Hypothalamus (tissue), 51 donors: ENCODE measurements around the gene SORT1.
"Not testable (repeated sequence)": the region's sequence is repeated elsewhere in the genome, so short reads cannot be mapped to it uniquely, and the experiment has no call there.

Experiments used
- DNase-seq, 51 donors: peaks; one replicate each; lab custom pipeline; 2025; lab: John Stamatoyannopoulos, UW

SORT1 gene

GRCh38 chr1:109398343-109399225 is 866 bp upstream of the SORT1 start:
- DNase-seq, result peak in 1 of 51 donors; percentile 62

- peak in 4 of 51 donors; percentile 13 to 60 (median 33) for DNase-seq
These were observed 692 bp downstream of the SORT1 start for GRCh38 chr1:109396871-109397580.

- DNase-seq, result peak in 11 of 51 donors; percentile 13 to 61 (median 27)
These were observed 1.2 kb downstream of the SORT1 start for GRCh38 chr1:109396513-109396839.

- peak in 2 of 51 donors; percentile 54 to 61 for DNase-seq
These were observed 1.9 kb downstream of the SORT1 start for GRCh38 chr1:109395602-109396512.

- not testable (repeated sequence) for DNase-seq
These were observed 2.5 kb downstream of the SORT1 start for GRCh38 chr1:109395282-109395599.

GRCh38 chr1:109394591-109395281 is 3.0 kb downstream of the SORT1 start:
- DNase-seq, result peak in 2 of 51 donors; percentile 12 to 27

- DNase-seq, result no peak
These were observed 4.0 kb downstream of the SORT1 start for GRCh38 chr1:109393617-109394233.

GRCh38 chr1:109392788-109393616 is 4.7 kb downstream of the SORT1 start:
- peak in 39 of 51 donors; percentile 14 to 86 (median 62) for DNase-seq

- DNase-seq, result peak in 25 of 51 donors; percentile 18 to 77 (median 41)
These were observed 5.5 kb downstream of the SORT1 start for GRCh38 chr1:109392037-109392787.

- DNase-seq, result peak in 1 of 51 donors; percentile 58
These were observed 6.1 kb downstream of the SORT1 start for GRCh38 chr1:109391626-109392025.

- DNase-seq, result peak in 1 of 51 donors; percentile 45
These were observed 6.6 kb downstream of the SORT1 start for GRCh38 chr1:109391157-109391556.

- no peak for DNase-seq
These were observed 7.9 kb downstream of the SORT1 start for GRCh38 chr1:109389638-109390341.

- DNase-seq, result peak in 2 of 51 donors; percentile 7 to 13
These were observed 8.7 kb downstream of the SORT1 start for GRCh38 chr1:109388884-109389637.

- no peak for DNase-seq
These were observed 9.5 kb downstream of the SORT1 start for GRCh38 chr1:109388208-109388711.

GRCh38 chr1:109386054-109386717 is 11.5 kb downstream of the SORT1 start:
- no peak for DNase-seq

- DNase-seq, result peak in 13 of 51 donors; percentile 23 to 62 (median 44)
These were observed 12.3 kb downstream of the SORT1 start for GRCh38 chr1:109385417-109385816.
